Loucy (cell line): ENCODE measurements around the gene MC2R.

ENCODE experiments used
- H2AFZ ChIP-seq: fragments of 200-600 bp; sonication (generic); 2 replicates; pipeline ENCODE4 v1.6.0; 2016; ENCODE audit warnings: antibody characterized with exemption, mild to moderate bottlenecking, low read length, moderate library complexity
- H3F3A ChIP-seq: fragments of 200-600 bp; 2 replicates; pipeline ENCODE4 v1.6.0; 2016; ENCODE audit warnings: antibody characterized with exemption, low read depth, mild to moderate bottlenecking
- H3K27me3 ChIP-seq: fragments of 200-600 bp; sonication (generic); 2 replicates; pipeline ENCODE4 v1.6.1; 2014; ENCODE audit warnings: low read length, mild to moderate bottlenecking; ENCODE audit not compliant: insufficient read depth, poor library complexity, severe bottlenecking
- H3K36me3 ChIP-seq: fragments of 200-600 bp; sonication (generic); 2 replicates; pipeline ENCODE4 v1.6.1; 2016; ENCODE audit warnings: low read length; ENCODE audit not compliant: insufficient read depth
- H3K4me1 ChIP-seq: fragments of 200-600 bp; sonication (generic); 2 replicates; pipeline ENCODE4 v1.5.1; 2014; ENCODE audit warnings: low read length, mild to moderate bottlenecking; ENCODE audit not compliant: insufficient read depth, poor library complexity, severe bottlenecking
- H3K4me2 ChIP-seq: fragments of 200-600 bp; sonication (generic); 2 replicates; pipeline ENCODE4 v1.6.0; 2014; ENCODE audit warnings: antibody characterized with exemption, low read length, low read depth, mild to moderate bottlenecking; ENCODE audit not compliant: poor library complexity, severe bottlenecking
- H3K4me3 ChIP-seq: fragments of 200-600 bp; sonication (generic); 2 replicates; pipeline ENCODE4 v1.5.1; 2014; ENCODE audit warnings: low read length, mild to moderate bottlenecking, mixed read lengths; ENCODE audit not compliant: poor library complexity, severe bottlenecking
- H3K79me2 ChIP-seq: fragments of 200-600 bp; sonication (generic); 2 replicates; pipeline ENCODE4 v1.6.1; 2014; ENCODE audit warnings: low read length; ENCODE audit not compliant: insufficient read depth
- H3K9ac ChIP-seq: fragments of 200-600 bp; sonication (generic); 2 replicates; pipeline ENCODE4 v1.6.0; 2014; ENCODE audit warnings: mild to moderate bottlenecking, low read depth, low read length, moderate library complexity; ENCODE audit not compliant: poor library complexity, severe bottlenecking
- H3K9me2 ChIP-seq: fragments of 200-600 bp; sonication (generic); replicated peaks from 2 replicates; pipeline ENCODE4 v1.6.1; 2016; ENCODE audit warnings: low read depth, low read length, mixed read lengths
- H3K9me3 ChIP-seq: fragments of 200-600 bp; sonication (generic); 2 replicates; pipeline ENCODE4 v1.6.1; 2014; ENCODE audit warnings: mild to moderate bottlenecking, antibody characterized with exemption, low read length, low read depth; ENCODE audit not compliant: insufficient read depth
- H4K20me1 ChIP-seq: fragments of 200-600 bp; sonication (generic); 2 replicates; pipeline ENCODE4 v1.6.0; 2014; ENCODE audit warnings: antibody characterized with exemption, low read length, mild to moderate bottlenecking; ENCODE audit not compliant: insufficient read depth, poor library complexity, severe bottlenecking
- CTCF ChIP-seq: fragments of 200-600 bp; sonication (generic); conservative IDR thresholded peaks from 2 replicates; pipeline ENCODE4 v1.5.1; 2014; ENCODE audit warnings: mild to moderate bottlenecking, antibody characterized with exemption, low read length
- EZH2phosphoT487 ChIP-seq: fragments of 200-600 bp; IDR thresholded peaks from 2 replicates; pipeline ENCODE4 v1.6.1; 2018; ENCODE audit warnings: antibody characterized with exemption, mild to moderate bottlenecking, moderate library complexity, borderline replicate concordance

MC2R gene

GRCh38 chr18:13895505-13896033 lies 19.8 kb downstream of the MC2R start:
- Histone ChIP-seq H3K79me2 (no peaks in the 10 kb centered on the region), H3K9me3 (no peaks in the 10 kb centered on the region), H3F3A (no peaks in the 10 kb centered on the region), H3K4me1 (no peaks in the 10 kb centered on the region), H3K36me3 (no peaks in the 10 kb centered on the region), H3K4me3 (no peak overlapping the region), H3K27me3 (no peaks in the 10 kb centered on the region), H3K9ac (no peak overlapping the region), H4K20me1 (no peaks in the 10 kb centered on the region), H3K9me2 (no peaks in the 10 kb centered on the region), H2AFZ (no peak overlapping the region), H3K4me2 (no peak overlapping the region)
- TF ChIP-seq EZH2phosphoT487 = no peak
- no peak for TF ChIP-seq CTCF

- H3K9ac ChIP-seq = no peak overlapping the region
- H3F3A ChIP-seq = no peaks in the 10 kb centered on the region
- H3K4me2 ChIP-seq = no peak overlapping the region
- H3K4me1 ChIP-seq = no peaks in the 10 kb centered on the region
- no peaks in the 10 kb centered on the region for H3K27me3 ChIP-seq
- no peak overlapping the region for H2AFZ ChIP-seq
- H4K20me1 ChIP-seq = no peaks in the 10 kb centered on the region
- H3K9me2 ChIP-seq = no peaks in the 10 kb centered on the region
- no peak for TF ChIP-seq EZH2phosphoT487
- no peak for TF ChIP-seq CTCF
- no peaks in the 10 kb centered on the region for H3K79me2 ChIP-seq
- no peaks in the 10 kb centered on the region for H3K36me3 ChIP-seq
- no peak overlapping the region for H3K4me3 ChIP-seq
- H3K9me3 ChIP-seq = no peaks in the 10 kb centered on the region
These were observed 20.8 kb downstream of the MC2R start for GRCh38 chr18:13894531-13894930.

GRCh38 chr18:13893418-13893760 lies 21.9 kb downstream of the MC2R start:
- TF ChIP-seq CTCF (no peak), EZH2phosphoT487 (no peak)
- no peaks in the 10 kb centered on the region for H4K20me1 ChIP-seq
- H3K4me2 ChIP-seq = no peak overlapping the region
- no peaks in the 10 kb centered on the region for H3K27me3 ChIP-seq
- no peak overlapping the region for H3K9ac ChIP-seq
- H3K4me3 ChIP-seq = no peak overlapping the region
- no peaks in the 10 kb centered on the region for H3K9me3 ChIP-seq
- H3K36me3 ChIP-seq = no peaks in the 10 kb centered on the region
- no peaks in the 10 kb centered on the region for H3F3A ChIP-seq
- no peak overlapping the region for H2AFZ ChIP-seq
- H3K9me2 ChIP-seq = no peaks in the 10 kb centered on the region
- no peaks in the 10 kb centered on the region for H3K79me2 ChIP-seq
- no peaks in the 10 kb centered on the region for H3K4me1 ChIP-seq
